Measurements from ENCODE around the gene PRKX.
A peak's percentile ranks its signal among the peaks of the same experiment; 100 is the strongest.
"Not testable (repeated sequence)": the region's sequence is repeated elsewhere in the genome, so short reads cannot be mapped to it uniquely, and the experiment has no call there.

PRKX gene

DNA sequence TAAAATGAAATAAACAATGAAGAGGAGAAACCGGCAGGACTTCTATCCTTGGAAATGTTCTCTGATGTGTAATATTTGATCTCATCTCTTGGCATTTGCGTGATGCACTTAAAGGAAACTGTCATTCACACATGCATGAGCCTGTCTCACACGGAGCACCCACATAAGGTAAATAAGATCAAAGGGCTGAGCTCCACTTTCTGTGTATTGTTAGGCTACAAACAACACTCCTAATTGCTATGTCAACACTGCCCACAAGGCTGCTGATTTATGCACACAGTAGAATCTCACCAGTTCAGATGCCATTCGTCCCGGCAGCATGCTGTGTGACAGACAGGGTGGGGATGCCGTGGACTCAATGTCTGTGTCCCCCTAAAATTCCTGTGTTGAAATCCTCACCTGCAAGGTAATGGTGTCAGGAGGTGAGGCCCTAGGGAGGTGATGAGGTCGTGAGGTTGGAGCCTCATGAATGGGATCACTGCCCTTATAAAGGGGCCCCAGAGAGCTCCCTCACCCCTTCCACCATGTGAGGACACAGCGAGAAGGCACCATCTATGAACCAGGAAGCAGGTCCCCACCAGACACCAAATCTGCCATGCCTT is 5.7 kb downstream of the PRKX start:
- DNase-seq: not testable (repeated sequence)

DNA sequence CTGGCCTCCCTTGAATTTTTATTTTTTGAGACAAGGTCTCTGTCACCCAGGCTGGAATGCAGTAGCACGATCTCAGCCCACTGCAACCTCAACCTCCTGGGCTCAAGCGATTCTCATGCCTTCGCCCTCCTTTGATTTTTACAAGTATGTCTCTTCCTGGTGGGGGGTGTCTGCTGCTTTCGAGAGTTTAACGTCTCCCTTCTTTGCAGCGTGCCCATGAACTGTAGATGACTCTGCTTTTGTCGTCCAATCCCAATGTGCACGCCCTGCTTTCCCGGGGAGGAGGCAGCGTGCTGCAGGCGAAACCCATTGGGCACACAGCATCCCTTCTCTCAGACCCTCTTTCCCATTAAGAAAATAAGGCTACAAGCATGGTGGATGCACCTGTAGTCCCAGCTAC is 7.0 kb downstream of the PRKX start:
- DNase-seq: no peak

DNA sequence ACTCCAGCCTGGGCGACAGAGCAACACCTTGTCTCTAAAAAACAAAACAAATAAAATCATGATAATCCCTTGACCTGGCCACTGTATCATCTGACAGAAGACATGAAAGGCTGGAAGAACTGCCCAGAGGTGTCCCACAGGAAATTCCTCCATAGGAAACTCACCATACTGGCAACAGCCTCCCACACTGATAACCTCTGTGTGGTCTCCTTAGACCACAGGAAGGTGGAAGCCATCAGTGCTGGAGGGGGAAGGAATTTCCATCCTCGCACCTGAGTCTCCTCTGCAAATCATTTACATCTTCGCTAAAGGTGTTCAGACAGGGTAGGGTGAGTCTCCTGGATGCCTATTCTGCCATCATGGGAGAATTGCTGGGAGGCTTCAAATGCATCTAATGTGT is 10.2 kb downstream of the PRKX start:
- DNase-seq: not testable (repeated sequence)

DNA sequence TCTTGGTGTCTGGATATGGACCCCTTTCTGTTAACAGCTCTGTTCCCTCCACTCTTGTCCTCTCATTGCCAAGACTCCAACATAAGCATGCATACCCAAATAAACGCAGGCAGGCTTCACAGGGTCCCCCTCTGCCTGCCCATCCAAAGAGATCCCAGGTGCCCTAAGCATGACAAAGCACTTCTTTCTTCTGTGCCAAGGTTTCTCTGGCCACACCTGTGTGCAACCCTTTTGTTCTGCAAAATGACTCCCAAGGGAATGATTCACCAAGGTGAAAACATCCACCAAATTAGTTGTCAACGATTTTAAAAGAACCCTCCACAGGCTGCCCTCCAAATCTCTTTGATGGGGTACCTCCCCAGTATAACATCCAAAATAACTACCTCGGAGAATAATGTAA is 11.4 kb downstream of the PRKX start:
- not testable (repeated sequence) for DNase-seq

DNA sequence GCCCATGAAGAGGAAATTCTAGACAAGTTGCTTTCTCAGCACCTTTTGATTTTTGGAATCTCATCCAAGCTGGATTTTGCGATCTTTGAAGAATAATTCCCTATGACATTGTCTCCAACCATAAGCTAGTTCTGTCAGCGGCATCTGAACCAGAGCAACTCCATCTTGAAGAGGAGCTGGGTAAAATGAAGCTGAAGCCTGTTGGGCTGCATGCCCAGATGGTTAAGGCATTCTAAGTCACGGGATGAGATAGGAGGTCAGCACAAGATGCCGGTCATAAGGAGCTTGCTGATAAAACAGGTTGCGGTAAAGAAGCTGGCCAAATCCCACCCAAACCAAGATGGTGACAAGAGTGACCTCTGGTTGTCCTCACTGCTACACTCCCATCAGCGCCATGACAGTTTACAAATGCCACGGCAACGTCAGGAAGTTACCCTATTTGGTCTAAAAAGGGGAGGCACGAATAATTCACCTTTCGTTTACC is 12.0 kb downstream of the PRKX start:
- DNase-seq: not testable (repeated sequence)

DNA sequence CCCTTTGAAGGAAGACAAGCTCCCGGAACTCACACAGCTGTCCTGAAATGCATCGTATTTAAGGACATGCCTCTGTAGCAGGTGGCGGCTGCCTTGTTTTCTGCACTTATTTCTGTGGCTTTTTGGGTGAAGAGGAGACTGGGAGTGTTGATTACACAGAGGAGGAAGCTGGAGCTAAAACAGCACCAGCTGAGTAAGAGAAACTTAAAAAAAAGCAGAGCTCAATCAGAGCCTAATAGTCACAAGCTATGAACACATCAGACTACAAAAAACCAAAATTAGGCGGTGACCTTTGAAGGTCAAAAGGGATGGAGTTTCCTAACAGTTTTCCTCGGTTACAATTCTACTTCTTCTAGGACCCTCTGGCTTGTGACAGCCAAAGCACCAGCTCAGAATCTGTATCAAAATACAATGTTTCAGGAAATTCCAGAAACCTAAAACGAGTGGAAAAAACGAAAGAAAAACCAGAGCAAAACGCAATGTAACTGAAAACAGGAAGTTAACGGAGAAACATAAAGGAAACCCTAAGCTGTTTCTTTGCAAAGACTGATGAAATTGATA is 13.5 kb downstream of the PRKX start:
- peak; percentile 85 for DNase-seq

DNA sequence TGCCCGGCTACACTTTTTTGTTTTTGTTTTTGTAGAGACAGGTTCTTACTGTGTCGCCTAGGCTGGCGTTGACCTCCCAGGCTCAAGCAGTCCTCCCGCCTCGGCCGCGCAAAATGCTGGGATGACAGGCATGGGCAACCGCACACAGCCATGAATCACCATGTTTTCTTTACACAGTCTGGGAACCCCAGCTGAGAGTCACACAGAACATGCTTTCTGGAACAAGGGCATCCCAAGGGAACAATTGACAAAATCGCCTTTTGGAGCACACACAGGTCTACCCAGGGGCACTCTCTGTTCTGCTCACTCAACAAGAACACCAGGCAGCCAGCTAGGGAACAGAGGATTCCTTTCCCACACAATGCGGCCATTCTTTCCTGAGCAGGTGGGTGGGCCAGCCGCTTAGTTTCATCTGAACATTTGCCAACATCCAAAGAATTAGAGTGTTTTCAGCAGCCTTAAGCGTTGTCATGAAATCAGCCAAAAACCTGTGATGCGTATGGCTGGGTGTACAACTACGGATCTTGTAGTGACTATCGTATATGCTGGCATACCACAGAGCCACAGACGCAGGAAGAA is 15.7 kb downstream of the PRKX start:
- no peak for DNase-seq

DNA sequence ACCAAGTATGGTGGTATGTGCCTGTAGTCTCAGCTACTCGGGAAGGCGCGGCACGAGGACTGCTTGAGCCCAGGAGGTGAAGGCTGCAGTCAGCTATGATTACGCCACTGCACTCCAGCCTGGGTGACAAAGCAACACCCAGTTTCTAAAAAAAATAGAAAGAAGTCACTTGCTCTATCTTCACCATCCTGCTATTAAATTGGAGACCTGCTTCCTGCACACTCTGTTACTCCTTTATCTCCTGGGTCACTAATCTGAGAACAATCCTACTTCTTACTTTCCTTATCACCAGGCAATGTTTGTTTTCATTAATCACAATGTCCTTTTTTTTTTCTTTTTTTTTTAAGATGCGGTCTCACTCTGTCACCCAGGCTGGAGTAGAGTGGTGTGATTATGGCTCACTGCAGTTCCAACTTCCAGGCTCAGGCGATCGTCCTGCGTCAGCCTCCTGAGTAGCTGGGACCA is 16.2 kb downstream of the PRKX start:
- DNase-seq: peak; percentile 55

DNA sequence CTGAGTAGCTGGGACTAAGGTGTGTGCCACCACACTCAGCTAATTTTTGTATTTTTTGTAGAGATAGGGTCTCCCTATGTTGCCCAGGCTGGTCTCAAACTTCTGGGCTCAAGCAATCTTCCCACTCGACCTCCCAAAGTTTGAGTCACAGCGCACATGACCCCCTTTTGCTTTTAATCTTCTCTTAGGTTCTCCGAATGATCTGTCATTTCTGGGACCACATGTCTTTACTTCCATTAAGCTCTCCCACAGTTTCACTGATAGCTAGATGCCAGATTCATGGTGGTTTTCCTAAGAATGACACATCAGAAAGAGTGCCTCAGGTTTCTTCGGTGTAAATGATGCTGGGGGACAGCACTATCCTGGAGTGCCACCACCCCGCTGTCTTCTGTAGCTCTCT is 17.9 kb downstream of the PRKX start:
- peak; percentile 56 for DNase-seq

DNA sequence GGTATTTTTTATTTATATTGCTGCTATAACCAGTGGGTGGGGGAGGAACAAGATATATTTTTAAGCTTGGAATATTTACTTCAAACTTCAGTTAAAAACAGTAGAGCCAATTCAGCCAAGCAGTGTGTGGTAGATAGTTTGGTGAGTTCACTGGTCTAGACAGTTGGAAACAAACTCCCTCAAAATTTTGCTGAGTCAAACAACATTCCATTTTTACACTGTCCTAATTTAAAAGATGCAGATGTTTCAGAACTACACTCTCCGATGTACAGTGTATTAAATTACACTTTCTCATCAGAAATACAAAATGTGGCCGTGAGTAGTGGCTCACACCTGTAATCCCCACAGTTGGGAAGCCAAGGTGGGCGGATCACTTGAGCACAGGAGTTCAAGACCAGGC is 23.3 kb downstream of the PRKX start:
- DNase-seq: no peak

DNA sequence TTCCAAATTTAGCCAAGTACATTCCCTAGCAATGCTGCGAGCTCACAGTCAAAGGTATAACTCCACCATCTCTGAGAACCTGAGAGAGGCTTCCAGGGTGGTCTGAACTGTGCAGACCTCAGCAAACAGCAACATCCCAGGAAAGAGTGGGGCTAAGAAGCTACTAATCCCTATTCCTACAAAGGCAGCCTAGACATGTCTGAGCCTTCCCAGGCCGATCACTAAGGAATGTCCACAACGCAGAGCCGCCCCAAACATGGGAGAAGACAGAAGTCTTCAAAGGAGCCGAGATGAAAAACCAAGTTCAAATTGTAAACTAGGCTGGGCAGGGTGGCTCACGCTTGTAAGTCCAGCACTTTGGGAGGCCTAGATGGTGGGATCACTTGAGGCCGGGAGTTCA is 30.2 kb downstream of the PRKX start:
- not testable (repeated sequence) for DNase-seq

DNA sequence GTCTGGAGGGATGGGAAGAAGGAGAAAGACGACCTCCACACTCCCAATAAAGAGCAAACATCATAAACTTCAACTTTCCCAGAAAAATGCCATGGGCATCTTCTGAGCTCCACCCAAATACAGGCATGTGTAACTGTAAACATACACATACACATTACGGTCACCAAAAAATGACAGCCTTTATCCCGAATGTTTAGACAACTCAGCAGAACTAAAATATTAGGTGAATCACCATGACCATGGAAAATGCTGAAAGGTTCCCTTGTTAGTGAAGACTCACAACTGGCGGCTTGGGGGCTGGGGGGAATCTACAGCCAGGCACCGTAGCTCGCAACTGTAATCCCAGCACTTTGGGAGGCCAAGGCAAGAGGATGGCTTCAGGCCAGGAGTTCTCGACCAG is 33.0 kb downstream of the PRKX start:
- DNase-seq: no peak

DNA sequence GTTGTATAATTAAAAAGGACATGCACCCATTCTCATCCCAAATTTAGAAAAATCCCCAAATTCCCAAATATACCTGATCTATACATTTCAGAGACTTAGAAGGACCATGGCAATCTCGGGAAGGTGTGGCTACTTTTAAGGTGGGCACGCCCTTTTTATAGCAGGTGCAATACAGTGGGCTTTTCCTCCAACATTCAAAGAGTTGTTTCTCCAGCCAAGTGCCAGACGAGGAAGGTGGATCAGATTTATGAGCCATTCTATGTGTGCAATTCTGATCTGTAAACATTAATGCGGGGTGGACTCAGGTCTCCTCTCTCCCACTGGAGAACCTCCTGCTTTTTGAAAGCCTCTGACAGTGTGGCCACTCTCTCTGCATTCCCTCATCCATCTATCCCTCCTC is 33.8 kb downstream of the PRKX start:
- DNase-seq: no peak

DNA sequence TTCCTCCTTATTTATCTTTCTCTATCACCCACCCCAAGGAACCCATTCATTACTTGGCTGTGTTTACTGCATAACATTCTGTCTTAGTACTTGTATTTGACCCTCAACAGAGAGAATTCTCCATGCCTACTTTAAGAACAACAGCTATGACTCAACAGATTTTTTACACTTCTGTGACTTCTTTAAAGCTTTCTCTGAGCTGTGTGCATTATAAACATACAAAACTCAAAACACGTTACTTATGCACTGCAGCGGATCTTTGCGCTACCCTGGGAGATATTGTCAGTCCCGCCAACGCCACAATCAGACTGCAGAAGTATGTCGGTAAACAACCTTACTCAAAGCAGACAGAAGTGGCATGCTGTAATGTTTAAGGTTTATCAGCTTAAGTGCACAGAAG is 35.1 kb downstream of the PRKX start:
- DNase-seq: no peak

DNA sequence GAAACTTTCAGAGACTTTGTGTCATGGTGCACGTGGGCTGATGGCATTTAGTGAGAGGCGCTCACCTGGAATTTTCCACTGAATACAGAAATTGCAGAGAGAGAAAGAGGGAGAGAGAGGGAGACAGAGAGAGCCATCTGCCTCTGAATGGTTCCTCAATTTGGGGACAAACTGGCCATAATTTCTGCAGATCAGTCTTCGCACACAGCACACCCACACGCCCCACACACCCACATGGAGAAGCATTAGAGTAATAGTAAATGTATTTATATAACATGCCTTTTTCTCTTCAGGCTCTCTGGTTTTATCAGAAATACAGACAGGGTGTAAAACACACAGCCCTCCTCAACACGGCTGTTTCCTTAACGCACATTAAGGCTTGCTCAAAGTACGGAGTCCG is 38.6 kb downstream of the PRKX start:
- no peak for DNase-seq

DNA sequence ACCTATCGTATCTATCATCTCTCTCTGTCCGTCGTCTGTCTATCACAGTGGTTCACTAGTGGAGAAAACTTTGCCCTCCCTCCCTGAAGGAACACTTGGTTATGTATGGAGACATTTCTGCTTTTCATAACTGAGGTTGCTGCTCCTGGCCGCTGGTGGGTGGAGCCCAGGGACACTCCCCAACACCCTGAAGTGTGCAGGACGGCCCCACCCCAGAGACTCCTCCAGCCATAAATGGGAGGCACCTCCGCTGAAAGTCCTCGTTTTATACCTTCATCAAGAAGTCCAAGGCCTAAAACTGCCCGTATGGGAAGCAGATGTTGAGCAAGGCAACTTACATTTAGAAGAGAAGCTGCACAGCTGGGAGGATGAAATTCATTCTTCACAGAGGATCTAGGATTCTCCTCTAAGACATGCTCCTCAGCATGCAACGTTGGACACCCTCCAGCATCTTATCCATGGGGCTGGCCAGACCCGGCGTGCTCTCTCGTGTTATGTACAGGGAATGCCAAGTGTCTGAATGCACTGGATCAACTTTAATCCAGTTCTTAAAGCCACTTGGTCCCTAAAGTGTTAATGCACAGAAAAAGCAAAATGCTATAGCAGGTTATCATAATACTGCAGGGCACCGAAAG is 43.5 kb downstream of the PRKX start:
- no peak for DNase-seq

DNA sequence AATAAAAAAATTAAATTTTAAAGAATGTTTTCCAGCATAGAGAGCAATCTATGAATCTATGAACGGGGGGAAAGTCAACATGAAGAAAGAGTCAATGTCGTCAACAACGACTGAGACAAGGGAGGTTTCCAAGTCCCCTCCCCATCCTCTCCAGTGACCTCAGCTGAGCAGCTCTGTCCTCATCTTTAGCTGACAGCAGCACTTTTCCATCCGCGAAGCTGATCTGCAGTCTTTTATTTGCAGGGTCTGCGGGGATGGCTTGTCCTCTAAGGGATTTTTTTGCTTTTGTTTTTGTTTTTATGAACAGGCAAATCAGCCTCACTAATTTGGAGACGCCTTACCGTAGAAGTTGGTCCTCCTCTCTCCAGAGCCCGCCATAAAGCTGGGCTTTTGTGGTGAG is 46.5 kb downstream of the PRKX start:
- no peak for DNase-seq

DNA sequence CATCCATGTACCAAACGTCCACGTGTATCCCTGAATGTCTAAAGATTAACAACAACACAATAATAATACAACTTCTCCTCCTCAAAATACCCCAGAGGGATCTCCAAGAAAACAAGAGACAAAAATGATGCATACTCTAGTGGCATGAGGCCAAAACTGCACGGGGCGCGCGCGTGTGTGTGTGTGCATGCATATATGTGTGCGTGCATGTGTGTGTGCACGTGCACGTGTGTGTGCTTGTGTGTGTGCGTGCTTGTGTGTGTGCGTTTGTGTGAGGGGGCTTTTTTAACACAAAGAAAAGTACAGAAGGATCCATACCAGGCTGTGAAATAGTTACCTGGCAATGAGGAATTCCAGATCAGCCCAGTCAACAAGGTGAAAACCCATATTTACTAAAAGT is 48.5 kb downstream of the PRKX start:
- DNase-seq: no peak

DNA sequence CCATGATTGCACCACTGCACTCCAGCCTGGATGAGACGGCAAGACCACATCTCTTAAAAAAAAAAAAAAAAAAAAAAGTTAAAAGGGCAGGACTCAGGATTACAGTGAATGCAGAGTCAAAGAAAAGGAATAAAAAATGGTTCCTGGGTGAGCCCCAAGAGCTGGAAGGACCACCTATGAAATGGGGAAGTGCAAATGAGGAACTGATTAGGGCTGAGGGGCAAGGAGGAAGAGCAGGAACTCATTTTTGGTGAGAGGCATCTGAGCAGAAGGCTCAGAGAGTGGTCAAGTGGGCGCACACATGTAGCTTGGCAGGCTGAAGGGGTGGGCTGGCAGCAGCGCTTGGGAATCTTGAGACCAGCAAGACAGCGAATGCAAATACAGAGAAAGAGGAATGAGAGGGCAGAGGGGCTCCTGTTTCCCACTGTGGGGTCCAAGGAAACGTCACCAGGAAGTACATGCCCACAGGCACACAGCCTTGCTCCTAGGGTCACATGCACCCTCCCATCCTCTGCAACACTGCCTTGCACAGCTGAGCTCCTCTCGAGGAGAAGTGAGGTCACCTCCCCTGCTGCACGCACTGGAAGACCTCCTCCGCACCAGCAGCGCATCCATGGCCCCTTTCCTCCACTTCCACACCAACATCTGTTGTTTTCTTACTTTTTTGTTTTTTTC is 49.7 kb downstream of the PRKX start:
- peak; percentile 51 for DNase-seq

DNA sequence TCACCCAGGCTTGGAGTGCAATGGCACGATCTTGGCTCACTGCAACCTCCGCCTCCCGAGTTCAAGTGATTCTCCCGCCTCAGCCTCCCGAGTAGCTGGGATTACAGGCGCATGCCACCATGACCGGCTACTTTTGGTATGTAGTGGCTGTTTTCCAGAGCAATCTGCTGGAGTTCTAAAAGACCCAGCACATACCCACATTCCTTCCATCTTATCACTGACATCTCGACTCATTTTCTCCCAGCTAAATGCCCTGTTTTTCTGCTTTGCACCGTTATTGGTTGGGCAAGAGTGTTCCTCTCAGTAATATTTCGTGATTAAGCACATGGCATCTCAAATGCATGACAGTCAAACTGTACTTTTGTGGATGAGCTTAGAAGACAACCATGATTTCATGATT is 53.7 kb downstream of the PRKX start:
- no peak for DNase-seq

DNA sequence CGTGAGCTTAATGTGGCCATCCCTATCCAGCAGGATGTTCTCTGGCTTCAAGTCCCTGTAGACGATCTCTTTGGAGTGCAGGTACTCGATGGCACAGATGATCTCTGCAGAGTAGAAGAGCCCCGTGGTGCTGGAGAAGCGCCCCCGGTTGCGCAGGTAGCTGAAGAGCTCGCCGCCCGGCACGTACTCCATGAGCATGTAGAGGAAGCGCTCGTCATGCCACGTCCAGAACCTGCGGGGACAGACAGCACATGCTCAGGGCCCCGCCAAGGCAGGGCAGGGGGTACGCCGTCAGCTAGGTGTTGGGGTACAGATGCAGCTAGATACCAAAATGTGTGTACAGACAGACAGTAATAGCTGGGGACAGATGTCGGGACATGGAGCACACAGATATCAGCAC is 58.3 kb downstream of the PRKX start:
- no peak for DNase-seq

DNA sequence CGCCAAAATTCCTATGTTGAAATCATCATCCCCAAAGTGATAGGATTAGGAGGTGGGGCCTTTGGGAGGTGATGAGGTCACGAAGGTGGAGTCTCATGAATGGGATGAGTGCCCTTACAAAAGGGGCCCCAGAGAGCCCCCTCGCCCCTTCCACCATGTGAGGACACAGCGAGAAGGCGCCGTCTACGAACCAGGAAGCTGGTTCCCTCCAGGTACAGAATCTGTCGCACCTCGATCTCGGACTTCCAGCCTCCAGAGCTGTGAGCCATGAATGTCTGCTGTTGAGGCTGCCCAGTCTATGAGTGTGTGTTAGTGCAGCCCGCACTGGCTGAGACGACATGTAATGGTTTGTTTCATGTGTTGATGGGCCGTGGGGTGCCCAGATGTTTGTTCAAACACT is 60.3 kb downstream of the PRKX start:
- no peak for DNase-seq

DNA sequence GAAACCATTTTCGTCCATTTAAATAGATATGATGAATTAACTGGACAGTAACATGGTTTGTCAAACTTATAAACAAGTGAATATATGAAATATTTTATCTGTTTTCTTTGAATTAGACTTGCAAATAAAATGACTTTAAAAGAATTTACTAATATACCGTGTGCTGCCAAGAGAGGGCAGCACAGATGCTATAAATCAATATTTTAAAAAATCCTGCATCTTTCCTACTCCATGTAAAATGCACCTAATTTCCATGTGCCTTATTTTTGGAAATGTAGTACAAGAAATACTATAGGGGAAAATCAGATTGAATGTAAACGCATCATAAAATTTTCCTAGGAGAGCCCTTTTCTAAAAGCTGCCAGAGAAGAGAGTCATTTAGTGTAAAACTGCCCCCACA is 62.2 kb downstream of the PRKX start:
- DNase-seq: peak; percentile 19

DNA sequence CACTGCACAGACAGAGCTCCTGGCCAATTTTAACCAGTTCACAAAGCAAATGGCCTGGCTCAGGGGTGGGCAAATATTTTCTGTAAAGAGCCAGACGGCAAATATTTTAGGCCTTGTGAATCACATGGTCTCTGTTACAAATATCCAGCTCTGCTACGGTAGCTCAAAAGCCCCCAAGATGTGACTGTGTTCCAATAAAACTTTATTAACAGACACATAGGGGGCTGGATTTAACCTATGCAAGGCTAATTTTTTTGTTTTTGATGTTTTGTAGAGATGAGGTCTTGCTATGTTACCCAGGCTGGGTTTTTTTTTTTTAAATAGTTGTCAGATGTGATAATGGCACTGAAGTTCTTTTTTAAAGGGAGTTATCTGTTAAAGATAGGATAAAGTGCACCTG is 65.4 kb downstream of the PRKX start:
- no peak for DNase-seq

All from inflammatory macrophage treated with lipopolysaccharide for 4 hours (primary cell).